Sigmoid colon (tissue), 7 donors: Measurements from ENCODE around the gene DPH5. TPM values are rescaled to one million over a fixed set of nuclear protein-coding genes. Genes with fewer than 3 reads are reported as not detected.

Source experiments
- DNase-seq: peaks from one replicate; pipeline ENCODE4 v3.0.0-alpha.2; 2019
- H3K27ac ChIP-seq, 4 donors: fragments of 200-600 bp; sonication (generic); one replicate each; pipeline ENCODE4 v1.5.1; 2016 to 2019; ENCODE audit warnings: mild to moderate bottlenecking in 1 of 4
- H3K27me3 ChIP-seq, 3 donors: fragments of 200-600 bp; sonication (generic); one replicate each; pipeline ENCODE4 v1.5.1; 2019; ENCODE audit warnings: mild to moderate bottlenecking in 1 of 3
- H3K36me3 ChIP-seq, 4 donors: fragments of 200-600 bp; sonication (generic); one replicate each; pipeline ENCODE4 v1.5.1; 2016 to 2019
- H3K4me1 ChIP-seq, 4 donors: fragments of 200-600 bp; sonication (generic); one replicate each; pipeline ENCODE4 v1.5.1; 2017 to 2019
- H3K4me3 ChIP-seq, 4 donors: fragments of 200-600 bp; sonication (generic); one replicate each; pipeline ENCODE4 v1.5.1; 2017 to 2019; ENCODE audit warnings: mild to moderate bottlenecking in 2 of 4, moderate library complexity in 1 of 4
- H3K9me3 ChIP-seq, 4 donors: fragments of 200-600 bp in 3 of 4; sonication (generic) in 3 of 4; one replicate each; pipeline versions ENCODE4 v1.5.1 to v1.6.1; 2013 to 2019
- CTCF ChIP-seq, 4 experiments: fragments of 450-650 bp in 3 of 4; fragments of 200-600 bp in 1 of 4; IDR thresholded peaks; one replicate each; pipeline ENCODE4 v1.5.1; 2016 to 2019; ENCODE audit warnings: antibody characterized with exemption in 4 of 4, mild to moderate bottlenecking in 3 of 4, moderate library complexity in 2 of 4
- EP300 ChIP-seq, 4 donors: sonication (generic); formaldehyde crosslinking; IDR thresholded peaks; one replicate each; pipeline ENCODE4 v1.6.1; 2017; ENCODE audit warnings: antibody characterized with exemption in 4 of 4
- POLR2A ChIP-seq, 2 donors: fragments of 450-650 bp; IDR thresholded peaks; one replicate each; pipeline ENCODE4 v1.6.1; 2016; ENCODE audit warnings: antibody characterized with exemption in 2 of 2, mild to moderate bottlenecking in 2 of 2, moderate library complexity in 2 of 2
- POLR2AphosphoS5 ChIP-seq, 4 donors: sonication (generic); formaldehyde crosslinking; IDR thresholded peaks; one replicate each; pipeline ENCODE4 v1.6.1; 2017; ENCODE audit warnings: antibody characterized with exemption in 4 of 4
- WGBS, 2 donors: extraction: QIAGEN DNeasy Blood & Tissue Kit; methylation state at CpG; one replicate each; pipeline ENCODE4 v1.1.7; 2013; 5-methylcytosine and 5-hydroxymethylcytosine counted together
- intact Hi-C: fragments of 100-400 bp; cut with DNase I; formaldehyde crosslinking; loops from one replicate; pipeline ENCODE4 v1.15.1; 2023
- polyA plus RNA-seq, 3 donors: library from polyadenylated mRNA; stranded (reverse); fragments of 200-250 nt; gene quantifications; one replicate each; pipeline ENCODE4 v1.2.3, GENCODE V29; 2013
- total RNA-seq, 4 donors: library from RNA; depleted of rRNA; stranded (reverse); fragments of >200 nt; gene quantifications; one replicate each; pipeline ENCODE4 v1.1.0, GENCODE V29; 2016
- donor health status: healthy with polysubstance abuse.
- donor health status: Bipolar disorder and iron deficiency.
- donor health status: healthy.

The DPH5 gene
- total and polyA plus RNA-seq, 7 donors = 23.1 to 38.5 (median 31.0) TPM

GRCh38 chr1:101044749-101045148 is 19.2 kb upstream of the DPH5 start:
- intact Hi-C loops = no loop called here
- DNase-seq = no peak
- Histone ChIP-seq H3K36me3 (no peaks in the 10 kb centered on the region), H3K9me3 (peaks cover 0 to 11% (median 0%) of the 10 kb centered on the region in 4 donors), H3K27me3 (no peaks in the 10 kb centered on the region), H3K4me3 (no peak overlapping the region), H3K27ac (no peak overlapping the region), H3K4me1 (peaks cover 0 to 5% (median 0%) of the 10 kb centered on the region in 4 donors)
- TF ChIP-seq CTCF (IDR thresholded peaks at IDR 0.05) = no peak
- no peak for TF ChIP-seq POLR2A (IDR thresholded peaks at IDR 0.05)
- no peak for TF ChIP-seq EP300 (IDR thresholded peaks at IDR 0.05)
- TF ChIP-seq POLR2AphosphoS5 (IDR thresholded peaks at IDR 0.05) = no peak

GRCh38 chr1:101044259-101044658 is 18.7 kb upstream of the DPH5 start:
- H3K4me1 ChIP-seq = peaks cover 0 to 9% (median 0%) of the 10 kb centered on the region in 4 donors
- DNase-seq = no peak
- peaks cover 0 to 11% (median 0%) of the 10 kb centered on the region in 4 donors for H3K9me3 ChIP-seq
- no peak overlapping the region for H3K4me3 ChIP-seq
- no peak for TF ChIP-seq POLR2A (IDR thresholded peaks at IDR 0.05)
- no peak for TF ChIP-seq CTCF (IDR thresholded peaks at IDR 0.05)
- no peak for TF ChIP-seq POLR2AphosphoS5 (IDR thresholded peaks at IDR 0.05)
- no peak for TF ChIP-seq EP300 (IDR thresholded peaks at IDR 0.05)
- no peaks in the 10 kb centered on the region for H3K36me3 ChIP-seq
- intact Hi-C loops = no loop called here
- no peaks in the 10 kb centered on the region for H3K27me3 ChIP-seq
- H3K27ac ChIP-seq = no peak overlapping the region

DNA sequence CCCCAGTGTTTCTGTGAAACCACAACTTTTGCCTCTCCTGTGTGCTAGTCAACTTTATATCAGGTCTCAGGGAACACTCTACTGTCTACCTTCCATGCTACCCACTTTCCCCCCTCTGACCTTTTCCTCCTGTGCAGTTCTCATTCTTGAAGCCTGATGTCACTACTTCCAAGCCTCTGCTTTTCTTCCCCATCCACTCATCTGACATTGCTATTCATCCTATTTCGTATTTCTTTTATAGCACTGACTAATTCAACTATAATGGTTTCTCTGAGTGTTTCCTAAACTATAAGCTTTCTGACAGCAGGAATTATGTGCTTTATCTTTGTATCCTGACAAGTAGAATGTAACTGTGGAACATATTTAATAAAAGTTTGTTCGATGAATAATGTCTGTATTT is 18.2 kb upstream of the DPH5 start:
- Histone ChIP-seq H3K4me1 (peaks cover 0 to 13% (median 0%) of the 10 kb centered on the region in 4 donors), H3K27ac (peak overlapping the region in 1 of 4 donors; percentile 29), H3K27me3 (no peaks in the 10 kb centered on the region), H3K4me3 (no peak overlapping the region), H3K36me3 (no peaks in the 10 kb centered on the region), H3K9me3 (peaks cover 0 to 11% (median 0%) of the 10 kb centered on the region in 4 donors)
- TF ChIP-seq POLR2AphosphoS5 (IDR thresholded peaks at IDR 0.05) (peak in 1 of 4 donors; percentile 12), CTCF (IDR thresholded peaks at IDR 0.05) (no peak)
- no peak for DNase-seq
- WGBS, 2 donors = 82 to 91% methylated on average over 2 of the region's 2 CpGs
- intact Hi-C loops = no loop called here

DNA sequence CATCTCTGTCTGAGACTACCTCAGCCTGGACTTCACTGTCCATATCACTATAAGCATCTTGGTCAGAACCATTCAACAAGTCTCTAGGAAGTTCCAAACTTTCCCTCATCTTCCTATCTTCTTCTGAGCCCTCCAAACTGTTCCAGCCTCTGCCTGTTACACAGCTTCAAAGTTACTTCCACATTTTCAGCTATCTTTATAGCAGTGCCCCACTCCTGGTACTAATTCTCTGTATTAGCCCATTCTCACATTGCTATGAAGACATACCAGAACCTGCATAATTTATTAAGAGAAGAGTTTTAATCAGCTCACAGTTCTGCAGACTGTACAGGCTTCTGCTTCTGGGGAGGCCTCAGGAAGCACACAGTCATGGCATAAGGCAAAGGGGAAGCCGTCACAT is 15.7 kb upstream of the DPH5 start:
- no peaks in the 10 kb centered on the region for H3K27me3 ChIP-seq
- no peak overlapping the region for H3K4me3 ChIP-seq
- H3K4me1 ChIP-seq = peaks cover 0 to 13% (median 0%) of the 10 kb centered on the region in 4 donors
- no peak overlapping the region for H3K27ac ChIP-seq
- intact Hi-C loops = no loop called here
- TF ChIP-seq CTCF (IDR thresholded peaks at IDR 0.05) (no peak), EP300 (IDR thresholded peaks at IDR 0.05) (no peak), POLR2AphosphoS5 (IDR thresholded peaks at IDR 0.05) (no peak), POLR2A (IDR thresholded peaks at IDR 0.05) (no peak)
- WGBS, 2 donors = 97 to 98% methylated on average over 1 of the region's 1 CpG
- no peaks in the 10 kb centered on the region for H3K36me3 ChIP-seq
- DNase-seq = no peak
- H3K9me3 ChIP-seq = peaks cover 0 to 11% (median 0%) of the 10 kb centered on the region in 4 donors

- 90 to 98% methylated on average over 2 of the region's 2 CpGs for WGBS, 2 donors
- H3K4me1 ChIP-seq = peaks cover 0 to 13% (median 0%) of the 10 kb centered on the region in 4 donors
Observed at GRCh38 chr1:101040666-101041065, 15.1 kb upstream of the DPH5 start.

More at GRCh38 chr1:101040666-101041065, 15.1 kb upstream of the DPH5 start:
- peaks cover 0 to 11% (median 0%) of the 10 kb centered on the region in 4 donors for H3K9me3 ChIP-seq
- DNase-seq = no peak
- no peaks in the 10 kb centered on the region for H3K36me3 ChIP-seq
- no peak overlapping the region for H3K27ac ChIP-seq
- no peak overlapping the region for H3K4me3 ChIP-seq
- TF ChIP-seq POLR2AphosphoS5 (IDR thresholded peaks at IDR 0.05) (no peak), EP300 (IDR thresholded peaks at IDR 0.05) (no peak), CTCF (IDR thresholded peaks at IDR 0.05) (no peak), POLR2A (IDR thresholded peaks at IDR 0.05) (no peak)
- intact Hi-C loops = no loop called here
- H3K27me3 ChIP-seq = no peaks in the 10 kb centered on the region
